OCI-LY3 (cell line): Measurements from ENCODE around the gene HLA-DMB.

Source experiments
- H2AFZ ChIP-seq: fragments of 200-600, 300-600 bp; shearing (Covaris generic); 2 replicates; pipeline ENCODE4 v1.6.0; 2014; ENCODE audit warnings: antibody characterized with exemption, low read depth, low read length
- H3K27ac ChIP-seq: fragments of 200-600, 300-600 bp; sonication (generic); 2 replicates; pipeline ENCODE4 v1.5.1; 2014; ENCODE audit warnings: mild to moderate bottlenecking, low read length, moderate library complexity, mixed read lengths
- H3K27me3 ChIP-seq: fragments of 200-600, 300-600 bp; sonication (generic); 2 replicates; pipeline ENCODE4 v1.6.1; 2014; ENCODE audit warnings: low read depth, low read length, mixed read lengths
- H3K36me3 ChIP-seq: fragments of 200-600, 300-600 bp; sonication (generic); replicated peaks from 2 replicates; pipeline ENCODE3; 2014; ENCODE audit warnings: low read depth, low read length, mixed read lengths
- H3K4me1 ChIP-seq: fragments of 300-600, 200-600 bp; sonication (generic); 2 replicates; pipeline ENCODE4 v1.6.1; 2014; ENCODE audit warnings: low read length, mixed read lengths
- H3K4me2 ChIP-seq: fragments of 200-600, 300-600 bp; sonication (generic); 2 replicates; pipeline ENCODE4 v1.6.1; 2014; ENCODE audit warnings: low read length, mixed read lengths
- H3K4me3 ChIP-seq: fragments of 300-600, 200-600 bp; sonication (generic); 2 replicates; pipeline ENCODE4 v1.5.1; 2014; ENCODE audit warnings: antibody characterized with exemption, mild to moderate bottlenecking, low read length, moderate library complexity
- H3K79me2 ChIP-seq: fragments of 300-600, 200-600 bp; shearing (Covaris generic); 2 replicates; pipeline ENCODE4 v1.6.1; 2014; ENCODE audit warnings: mild to moderate bottlenecking, low read length, mixed read lengths
- H3K9ac ChIP-seq: fragments of 300-600, 200-600 bp; shearing (Covaris generic); 2 replicates; pipeline ENCODE4 v1.6.0; 2014; ENCODE audit warnings: mild to moderate bottlenecking, low read length, moderate library complexity
- H3K9me3 ChIP-seq: fragments of 200-600, 300-600 bp; shearing (Covaris generic); 2 replicates; pipeline ENCODE4 v1.6.1; 2014; ENCODE audit warnings: low read length, mixed read lengths; ENCODE audit not compliant: insufficient read depth
- H4K20me1 ChIP-seq: fragments of 200-600, 300-600 bp; sonication (generic); 2 replicates; pipeline ENCODE4 v1.6.1; 2016; ENCODE audit warnings: low read length, mixed read lengths; ENCODE audit not compliant: insufficient read depth
- EZH2phosphoT487 ChIP-seq: fragments of 200-600 bp; shearing (Covaris generic); IDR thresholded peaks from 2 replicates; pipeline ENCODE4 v1.6.1; 2018; ENCODE audit warnings: antibody characterized with exemption, mixed run types, low read depth
- TF ChIP-seq, protein P1 (sequence below): fragments of 200-600, 300-600 bp; sonication (generic); IDR thresholded peaks from 2 replicates; pipeline ENCODE4 v1.5.1; 2014; ENCODE audit warnings: antibody characterized with exemption, low read length, low read depth

Gene HLA-DMB

DNA sequence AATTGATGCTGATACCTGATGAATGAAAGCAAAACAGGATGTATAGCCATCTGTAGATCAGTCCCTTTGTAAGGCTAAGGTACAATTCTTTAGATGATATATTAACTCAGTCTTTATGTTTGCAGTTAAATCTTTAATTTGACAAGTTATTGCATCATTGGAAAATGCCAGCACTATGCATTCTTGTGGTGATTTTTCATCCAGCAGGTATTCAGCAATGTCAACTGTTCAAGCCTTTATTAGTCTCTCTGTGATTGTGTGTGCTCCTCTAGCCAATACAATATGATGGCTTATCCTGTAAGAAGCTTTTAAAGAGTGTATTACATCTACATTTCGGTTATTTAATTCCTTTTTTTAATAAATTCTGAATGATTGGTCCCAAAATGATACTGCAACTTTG, 34.3 kb downstream of the HLA-DMB start:
- Histone ChIP-seq H3K79me2 (no peaks in the 10 kb centered on the region), H3K36me3 (peaks cover 1% of the 10 kb centered on the region), H3K27me3 (no peaks in the 10 kb centered on the region), H3K4me2 (no peak overlapping the region), H3K9me3 (no peaks in the 10 kb centered on the region), H3K9ac (no peak overlapping the region), H3K4me3 (no peak overlapping the region), H3K27ac (no peak overlapping the region), H2AFZ (no peak overlapping the region), H4K20me1 (no peaks in the 10 kb centered on the region), H3K4me1 (peaks cover 11% of the 10 kb centered on the region)
- TF ChIP-seq EZH2phosphoT487 = no peak
- TF ChIP-seq, protein P1, sequence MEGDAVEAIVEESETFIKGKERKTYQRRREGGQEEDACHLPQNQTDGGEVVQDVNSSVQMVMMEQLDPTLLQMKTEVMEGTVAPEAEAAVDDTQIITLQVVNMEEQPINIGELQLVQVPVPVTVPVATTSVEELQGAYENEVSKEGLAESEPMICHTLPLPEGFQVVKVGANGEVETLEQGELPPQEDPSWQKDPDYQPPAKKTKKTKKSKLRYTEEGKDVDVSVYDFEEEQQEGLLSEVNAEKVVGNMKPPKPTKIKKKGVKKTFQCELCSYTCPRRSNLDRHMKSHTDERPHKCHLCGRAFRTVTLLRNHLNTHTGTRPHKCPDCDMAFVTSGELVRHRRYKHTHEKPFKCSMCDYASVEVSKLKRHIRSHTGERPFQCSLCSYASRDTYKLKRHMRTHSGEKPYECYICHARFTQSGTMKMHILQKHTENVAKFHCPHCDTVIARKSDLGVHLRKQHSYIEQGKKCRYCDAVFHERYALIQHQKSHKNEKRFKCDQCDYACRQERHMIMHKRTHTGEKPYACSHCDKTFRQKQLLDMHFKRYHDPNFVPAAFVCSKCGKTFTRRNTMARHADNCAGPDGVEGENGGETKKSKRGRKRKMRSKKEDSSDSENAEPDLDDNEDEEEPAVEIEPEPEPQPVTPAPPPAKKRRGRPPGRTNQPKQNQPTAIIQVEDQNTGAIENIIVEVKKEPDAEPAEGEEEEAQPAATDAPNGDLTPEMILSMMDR = no peak

- Histone ChIP-seq H2AFZ (no peak overlapping the region), H4K20me1 (no peaks in the 10 kb centered on the region), H3K36me3 (peaks cover 6% of the 10 kb centered on the region), H3K9me3 (no peaks in the 10 kb centered on the region), H3K79me2 (no peaks in the 10 kb centered on the region), H3K27me3 (no peaks in the 10 kb centered on the region), H3K4me3 (no peak overlapping the region), H3K4me1 (peaks cover 11% of the 10 kb centered on the region), H3K4me2 (no peak overlapping the region), H3K9ac (no peak overlapping the region), H3K27ac (no peak overlapping the region)
- TF ChIP-seq, protein P1 = no peak
- no peak for TF ChIP-seq EZH2phosphoT487
These were observed 35.8 kb downstream of the HLA-DMB start for GRCh38 chr6:32905078-32905477.

GRCh38 chr6:32903952-32904351, 36.9 kb downstream of the HLA-DMB start:
- Histone ChIP-seq H3K79me2 (no peaks in the 10 kb centered on the region), H2AFZ (no peak overlapping the region), H3K4me2 (no peak overlapping the region), H3K4me1 (peaks cover 11% of the 10 kb centered on the region), H3K4me3 (no peak overlapping the region), H3K27ac (no peak overlapping the region), H3K36me3 (peaks cover 6% of the 10 kb centered on the region), H3K9ac (no peak overlapping the region), H3K9me3 (no peaks in the 10 kb centered on the region), H3K27me3 (no peaks in the 10 kb centered on the region), H4K20me1 (no peaks in the 10 kb centered on the region)
- no peak for TF ChIP-seq EZH2phosphoT487
- TF ChIP-seq, protein P1 = no peak

GRCh38 chr6:32895006-32895345, 45.9 kb downstream of the HLA-DMB start:
- Histone ChIP-seq H3K36me3 (no peaks in the 10 kb centered on the region), H3K4me2 (peak overlapping the region; percentile 95), H3K27ac (peak overlapping the region; percentile 87), H2AFZ (peak overlapping the region; percentile 76; the same call in 1 of the 2 replicates), H3K4me1 (peaks cover 22% of the 10 kb centered on the region), H3K27me3 (no peaks in the 10 kb centered on the region), H3K9ac (peak overlapping the region; percentile 80), H3K79me2 (peaks cover 16% of the 10 kb centered on the region), H4K20me1 (no peaks in the 10 kb centered on the region), H3K9me3 (no peaks in the 10 kb centered on the region), H3K4me3 (peak overlapping the region; percentile 97)
- TF ChIP-seq, protein P1 = no peak
- TF ChIP-seq EZH2phosphoT487 = no peak
